ENCODE results near the gene ZNF618.
A peak's percentile ranks its signal among the peaks of the same experiment; 100 is the strongest.

Gene ZNF618

DNA sequence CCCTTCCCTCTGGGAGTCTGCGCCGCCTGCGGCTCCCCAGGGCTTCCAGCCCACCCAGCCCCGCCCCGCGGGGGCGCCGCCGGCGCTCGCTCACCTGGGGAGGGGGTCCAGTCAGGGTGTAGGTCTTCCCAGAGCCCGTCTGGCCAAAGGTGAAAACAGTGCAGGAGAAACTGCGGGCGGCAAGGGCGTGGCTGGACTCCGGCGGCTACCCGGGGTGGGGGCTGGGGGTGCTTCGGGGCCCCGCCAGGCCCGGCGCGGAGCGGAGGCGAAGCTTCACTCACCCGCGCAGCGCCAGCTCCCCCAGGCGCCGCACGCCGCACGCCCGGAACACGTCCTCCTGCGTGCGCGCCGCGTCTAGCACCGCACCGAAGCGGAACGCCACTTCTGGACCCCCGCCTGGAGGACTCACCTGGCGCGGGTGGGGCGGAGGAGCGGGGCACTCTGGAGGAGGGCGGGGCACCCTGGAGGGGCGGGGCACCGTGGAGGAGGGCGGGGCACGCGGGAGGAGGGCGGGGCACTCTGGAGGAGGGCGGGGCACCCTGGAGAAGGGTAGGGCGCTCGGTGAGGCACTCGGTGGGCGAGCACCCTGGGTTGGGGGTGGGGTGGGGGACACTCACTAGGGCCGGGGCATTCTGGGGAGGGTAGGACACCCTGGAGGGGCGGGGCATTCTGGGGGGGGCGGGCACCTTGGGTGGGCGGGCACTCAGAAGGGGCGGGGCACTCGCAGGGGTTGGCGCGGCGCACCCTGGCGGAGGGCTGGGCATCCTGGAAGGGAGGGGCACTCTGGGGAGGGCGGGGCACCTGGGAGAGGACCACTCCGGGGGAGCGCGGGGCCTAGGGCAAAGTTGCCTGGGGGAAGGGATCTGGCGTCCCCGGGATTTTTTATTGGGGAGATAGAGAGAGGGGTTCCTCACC, 222.2 kb downstream of the ZNF618 start:
- no peak for DNase-seq (ENCODE audit: low read depth)
- H3K4me3 ChIP-seq (ENCODE audit: low read depth, low read length), result peak overlapping the region; percentile 46
- TF ChIP-seq CTCF (conservative IDR thresholded peaks at IDR 0.05; ENCODE audit: low read depth, low read length), result no peak

- no peak for DNase-seq (ENCODE audit: low read depth)
- no peak for TF ChIP-seq CTCF (conservative IDR thresholded peaks at IDR 0.05; ENCODE audit: low read depth, low read length)
- H3K4me3 ChIP-seq (ENCODE audit: low read depth, low read length), result peak within 1 kb of the TSS; percentile 46
Observed at GRCh38 chr9:114098936-114099668, 223.0 kb downstream of the ZNF618 start, which contains the start of gene KIF12. Gene KIF12, minus strand, starts transcription at chr9:114099292. Its CDS starts 16 bp downstream, at chr9:114099276.

GRCh38 chr9:114099669-114100270, 223.7 kb downstream of the ZNF618 start:
- H3K4me3 ChIP-seq (ENCODE audit: low read depth, low read length), result no peak overlapping the region
- TF ChIP-seq CTCF (conservative IDR thresholded peaks at IDR 0.05; ENCODE audit: low read depth, low read length), result no peak
- no peak for DNase-seq (ENCODE audit: low read depth)

- no peak overlapping the region for H3K4me3 ChIP-seq (ENCODE audit: low read depth, low read length)
- no peak for TF ChIP-seq CTCF (conservative IDR thresholded peaks at IDR 0.05; ENCODE audit: low read depth, low read length)
- no peak for DNase-seq (ENCODE audit: low read depth)
Observed at GRCh38 chr9:114100536-114100935, 224.4 kb downstream of the ZNF618 start.

GRCh38 chr9:114102484-114102883, 226.4 kb downstream of the ZNF618 start:
- DNase-seq (ENCODE audit: low read depth), result no peak
- TF ChIP-seq CTCF (conservative IDR thresholded peaks at IDR 0.05; ENCODE audit: low read depth, low read length), result no peak
- no peak overlapping the region for H3K4me3 ChIP-seq (ENCODE audit: low read depth, low read length)

GRCh38 chr9:114105236-114105635, 229.1 kb downstream of the ZNF618 start:
- TF ChIP-seq CTCF (conservative IDR thresholded peaks at IDR 0.05; ENCODE audit: low read depth, low read length), result no peak
- no peak for DNase-seq (ENCODE audit: low read depth)
- no peak overlapping the region for H3K4me3 ChIP-seq (ENCODE audit: low read depth, low read length)

All from choroid plexus epithelial cell (primary cell).